Thyroid gland (tissue), 4 donors: ENCODE data around the gene CKS1B. TPM values are rescaled to one million over a fixed set of nuclear protein-coding genes. Genes with fewer than 3 reads are reported as not detected.

Experiments
- DNase-seq, 2 donors: peaks; one replicate each; pipeline ENCODE4 v3.0.0-alpha.2; 2019
- H3K27ac ChIP-seq, 3 donors: fragments of 200-600 bp; sonication (generic); 1 replicate in 2 of 3; 2 replicates in 1 of 3; pipeline ENCODE4 v1.5.1; 2016 to 2019; ENCODE audit warnings: mild to moderate bottlenecking in 1 of 3, moderate library complexity in 1 of 3
- H3K27me3 ChIP-seq: fragments of 200-600 bp; sonication (generic); one replicate; pipeline ENCODE4 v1.5.1; 2019
- H3K36me3 ChIP-seq, 2 donors: fragments of 200-600 bp; sonication (generic); one replicate each; pipeline ENCODE4 v1.5.1; 2016 to 2019
- H3K4me1 ChIP-seq, 2 donors: fragments of 200-600 bp; sonication (generic); one replicate each; pipeline ENCODE4 v1.5.1; 2017 to 2019
- H3K4me3 ChIP-seq, 3 donors: fragments of 200-600 bp; sonication (generic); replicated peaks in 1 of 3; 1 replicate in 2 of 3; 2 replicates in 1 of 3; pipeline ENCODE4 v1.5.1; 2016; ENCODE audit warnings: mild to moderate bottlenecking in 1 of 3
- H3K9me3 ChIP-seq: fragments of 200-600 bp; sonication (generic); one replicate; pipeline ENCODE4 v1.5.1; 2017
- CTCF ChIP-seq, 6 experiments: fragments of 200-600 bp in 3 of 6; fragments of 450-650 bp in 3 of 6; sonication (generic) in 3 of 6; IDR thresholded peaks; one replicate each; pipeline ENCODE4 v1.5.1; 2016 to 2019; ENCODE audit warnings: antibody characterized with exemption in 6 of 6, mild to moderate bottlenecking in 2 of 6, inconsistent platforms in 1 of 6, moderate library complexity in 1 of 6
- POLR2A ChIP-seq, 2 donors: fragments of 450-650 bp; IDR thresholded peaks; one replicate each; pipeline ENCODE4 v1.6.1; 2017; ENCODE audit warnings: antibody characterized with exemption in 2 of 2, mild to moderate bottlenecking in 2 of 2, moderate library complexity in 1 of 2
- WGBS, 2 donors: methylation state at CpG; one replicate each; pipeline ENCODE4 v1.1.5; 2017; 5-methylcytosine and 5-hydroxymethylcytosine counted together
- intact Hi-C: fragments of 100-400 bp; cut with DNase I; formaldehyde crosslinking; loops from one replicate; pipeline ENCODE4 v1.15.1; 2023
- total RNA-seq, 4 donors: library from RNA; depleted of rRNA; stranded (reverse); fragments of >200 nt; gene quantifications; one replicate each; pipeline ENCODE4 v1.2.3, GENCODE V29; 2016

The CKS1B gene
- total RNA-seq, 4 donors from 2014 or later = 14.3 to 29.5 (median 22.6) TPM

GRCh38 chr1:154937988-154938386 lies 36.5 kb upstream of the CKS1B start:
- TF ChIP-seq CTCF (IDR thresholded peaks at IDR 0.05) (no peak), POLR2A (IDR thresholded peaks at IDR 0.05) (no peak)
- H3K27ac ChIP-seq = peak overlapping the region; percentile 98 to 99 (median 99)
- 87 to 89% methylated on average over 8 of the region's 8 CpGs for WGBS, 2 donors
- H3K4me3 ChIP-seq = no peak overlapping the region
- peaks cover 29 to 50% of the 10 kb centered on the region in 2 donors for H3K4me1 ChIP-seq
- no peaks in the 10 kb centered on the region for H3K36me3 ChIP-seq
- no peaks in the 10 kb centered on the region for H3K9me3 ChIP-seq
- intact Hi-C loops = no loop called here
- H3K27me3 ChIP-seq = no peaks in the 10 kb centered on the region
- no peak for DNase-seq

GRCh38 chr1:154938604-154939399 lies 35.7 kb upstream of the CKS1B start:
- intact Hi-C loops = no loop called here
- H3K4me1 ChIP-seq = peaks cover 29 to 57% of the 10 kb centered on the region in 2 donors
- WGBS, 2 donors = 93% methylated on average over 7 of the region's 7 CpGs

GRCh38 chr1:154940213-154940560 lies 34.3 kb upstream of the CKS1B start:
- no peak for TF ChIP-seq CTCF (IDR thresholded peaks at IDR 0.05)
- no peak for TF ChIP-seq POLR2A (IDR thresholded peaks at IDR 0.05)
- H3K27ac ChIP-seq = peak overlapping the region in 2 of 3 donors; percentile 85 to 90

More at GRCh38 chr1:154938604-154939399, 35.7 kb upstream of the CKS1B start:
- no peaks in the 10 kb centered on the region for H3K9me3 ChIP-seq
- no peaks in the 10 kb centered on the region for H3K27me3 ChIP-seq
- H3K36me3 ChIP-seq = no peaks in the 10 kb centered on the region
- no peak overlapping the region for H3K4me3 ChIP-seq
- H3K27ac ChIP-seq = peak overlapping the region; percentile 98 to 99 (median 99)
- TF ChIP-seq POLR2A (IDR thresholded peaks at IDR 0.05) (no peak), CTCF (IDR thresholded peaks at IDR 0.05) (no peak)
- no peak for DNase-seq

GRCh38 chr1:154940651-154941194 lies 33.8 kb upstream of the CKS1B start:
- peak overlapping the region; percentile 85 to 98 (median 90) for H3K27ac ChIP-seq
- WGBS, 2 donors = 82 to 83% methylated on average over 8 of the region's 8 CpGs
- H3K4me1 ChIP-seq = peaks cover 26 to 72% of the 10 kb centered on the region in 2 donors
- DNase-seq = no peak
- no peaks in the 10 kb centered on the region for H3K9me3 ChIP-seq
- H3K27me3 ChIP-seq = no peaks in the 10 kb centered on the region
- intact Hi-C loops = no loop called here
- no peak overlapping the region for H3K4me3 ChIP-seq
- TF ChIP-seq POLR2A (IDR thresholded peaks at IDR 0.05) (no peak), CTCF (IDR thresholded peaks at IDR 0.05) (no peak)
- no peaks in the 10 kb centered on the region for H3K36me3 ChIP-seq

More at GRCh38 chr1:154940213-154940560, 34.3 kb upstream of the CKS1B start:
- intact Hi-C loops = no loop called here
- WGBS, 2 donors = 77 to 100% methylated on average over 1 of the region's 1 CpG
- no peaks in the 10 kb centered on the region for H3K27me3 ChIP-seq
- no peak overlapping the region for H3K4me3 ChIP-seq
- no peak for DNase-seq
- no peaks in the 10 kb centered on the region for H3K9me3 ChIP-seq
- peaks cover 29 to 69% of the 10 kb centered on the region in 2 donors for H3K4me1 ChIP-seq
- no peaks in the 10 kb centered on the region for H3K36me3 ChIP-seq
